ENCODE data around the gene CA11.

DNA sequence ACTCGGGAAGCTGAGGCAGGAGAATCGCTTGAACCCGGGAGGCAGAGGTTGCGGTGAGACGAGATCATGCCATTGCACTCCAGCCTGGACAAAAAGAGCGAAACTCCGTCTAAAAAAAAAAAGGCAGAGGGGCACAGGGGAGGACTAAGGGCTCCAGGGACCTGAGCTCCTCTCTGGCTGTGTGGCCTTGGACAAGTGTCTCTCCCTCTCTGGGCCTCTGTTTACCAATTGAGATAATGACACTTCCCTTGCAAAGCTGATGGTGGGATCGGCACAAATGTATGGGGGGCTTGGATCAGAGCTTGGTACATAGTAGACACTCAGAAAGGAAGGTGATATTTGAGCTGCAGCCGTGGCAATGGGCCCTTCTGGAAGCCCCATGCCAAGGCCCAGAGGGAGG lies 50.8 kb downstream of the CA11 start:
- no peak for TF ChIP-seq CTCF (conservative IDR thresholded peaks at IDR 0.05 in 1 of 2, IDR thresholded peaks at IDR 0.05 in 1 of 2; ENCODE audit: low read depth in 1 of 2, low read length in 2 of 2)
- no peak for TF ChIP-seq EZH2 (IDR thresholded peaks at IDR 0.05; ENCODE audit: low read length, missing control alignments)
